GM23338 (cell line): ENCODE results near the gene RFX2. TPM values are rescaled to one million over a fixed set of nuclear protein-coding genes. Genes with fewer than 3 reads are reported as not detected.

Experiments used
- ATAC-seq: fragments of 200-7000 bp; cut with Tn5 transposase; 3 replicates; pipeline ENCODE4 v1.9.1; 2020
- DNase-seq: peaks from one replicate; pipeline ENCODE4 v3.0.0-alpha.2; 2015; ENCODE audit warnings: low spot score
- H2AFZ ChIP-seq: fragments of 200-600 bp; sonication (generic); 2 replicates; pipeline ENCODE4 v1.8.0; 2016; ENCODE audit warnings: antibody characterized with exemption, mild to moderate bottlenecking, moderate library complexity
- H3F3A ChIP-seq: fragments of 200-600 bp; sonication (generic); replicated peaks from 2 replicates; pipeline ENCODE4 v1.8.0; 2017; ENCODE audit warnings: antibody characterized with exemption, mixed run types, low read depth
- H3K27ac ChIP-seq: fragments of 200-600 bp; sonication (generic); 2 replicates; pipeline ENCODE4 v1.6.1; 2016; ENCODE audit warnings: low read depth
- H3K27me3 ChIP-seq: fragments of 200-600 bp; sonication (generic); 2 replicates; pipeline ENCODE4 v1.8.0; 2016; ENCODE audit warnings: mild to moderate bottlenecking, mixed run types, moderate library complexity; ENCODE audit not compliant: insufficient read depth
- H3K36me3 ChIP-seq: fragments of 200-600 bp; sonication (generic); 2 replicates; pipeline ENCODE4 v1.8.0; 2016; ENCODE audit warnings: mild to moderate bottlenecking; ENCODE audit not compliant: insufficient read depth
- H3K4me1 ChIP-seq: fragments of 200-600 bp; sonication (generic); 2 replicates; pipeline ENCODE4 v1.8.0; 2016; ENCODE audit warnings: mild to moderate bottlenecking, moderate library complexity; ENCODE audit not compliant: insufficient read depth
- H3K4me2 ChIP-seq: fragments of 200-600 bp; sonication (generic); 2 replicates; pipeline ENCODE4 v1.7.1; 2017; ENCODE audit warnings: mixed run types
- H3K4me3 ChIP-seq: fragments of 200-600 bp; sonication (generic); 2 replicates; pipeline ENCODE4 v1.6.1; 2016; ENCODE audit warnings: mixed run types
- H3K79me2 ChIP-seq: fragments of 200-600 bp; sonication (generic); replicated peaks from 2 replicates; pipeline ENCODE4 v1.8.0; 2017; ENCODE audit warnings: mild to moderate bottlenecking; ENCODE audit not compliant: insufficient read depth
- H3K9me2 ChIP-seq: fragments of 200-600 bp; sonication (generic); 2 replicates; pipeline ENCODE4 v1.8.0; 2017; ENCODE audit not compliant: insufficient read depth
- H4K20me1 ChIP-seq: fragments of 200-600 bp; sonication (generic); replicated peaks from 2 replicates; pipeline ENCODE4 v1.8.0; 2017; ENCODE audit warnings: mild to moderate bottlenecking; ENCODE audit not compliant: insufficient read depth
- H3K27ac Mint-ChIP-seq: 2 replicates; pipeline ENCODE4 v1.8.0; 2020; ENCODE audit warnings: inconsistent platforms, mild to moderate bottlenecking, moderate library complexity, mixed read lengths
- H3K27me3 Mint-ChIP-seq: 3 replicates; pipeline ENCODE4 v1.8.0; 2022; ENCODE audit warnings: low read depth, mild to moderate bottlenecking, moderate library complexity, mixed read lengths, inconsistent platforms; ENCODE audit not compliant: insufficient read depth, poor library complexity
- H3K36me3 Mint-ChIP-seq: 3 replicates; pipeline ENCODE4 v1.8.0; 2021; ENCODE audit warnings: low read depth, mild to moderate bottlenecking, inconsistent platforms, moderate library complexity, mixed read lengths
- H3K4me1 Mint-ChIP-seq: 3 replicates; pipeline ENCODE4 v1.8.0; 2020; ENCODE audit warnings: mild to moderate bottlenecking, inconsistent platforms, mixed read lengths
- H3K4me3 Mint-ChIP-seq: 3 replicates; pipeline ENCODE4 v1.8.0; 2021; ENCODE audit warnings: moderate library complexity, mild to moderate bottlenecking, inconsistent platforms, mixed read lengths
- H3K9me3 Mint-ChIP-seq: 3 replicates; pipeline ENCODE4 v1.8.0; 2020; ENCODE audit warnings: moderate library complexity, mild to moderate bottlenecking, inconsistent platforms, mixed read lengths
- ETS1 ChIP-seq: IDR thresholded peaks from 2 replicates; pipeline ENCODE4 v1.6.1; 2016; ENCODE audit warnings: antibody characterized with exemption
- EZH2phosphoT487 ChIP-seq: fragments of 200-600 bp; sonication (generic); IDR thresholded peaks from one replicate; pipeline ENCODE4 v1.8.1; 2018; ENCODE audit warnings: antibody characterized with exemption; ENCODE audit not compliant: unreplicated experiment
- POLR2AphosphoS5 ChIP-seq: IDR thresholded peaks from 2 replicates; pipeline ENCODE4 v1.6.1; 2016; ENCODE audit warnings: antibody characterized with exemption, low read depth
- REST ChIP-seq: IDR thresholded peaks from one replicate; pipeline ENCODE4 v1.6.1; 2018; ENCODE audit warnings: antibody characterized with exemption; ENCODE audit not compliant: unreplicated experiment
- STAT1 ChIP-seq: IDR thresholded peaks from one replicate; pipeline ENCODE4 v1.6.1; 2016; ENCODE audit warnings: antibody characterized with exemption; ENCODE audit not compliant: unreplicated experiment
- ZNF462 ChIP-seq: fragments of 250-450 bp; sonication (Bioruptor Pico); IDR thresholded peaks from 2 replicates; pipeline ENCODE4 v1.5.0; 2020; ENCODE audit warnings: mild to moderate bottlenecking, moderate library complexity
- polyA plus RNA-seq: library from polyadenylated mRNA; unstranded; fragments of >200 nt; fragmentation: Nextera tagmentation; extraction: Ambion mirVana; gene quantifications from 2 replicates; pipeline ENCODE4 v1.2.1, GENCODE V29; 2016
- total RNA-seq: library from RNA; depleted of rRNA; stranded (reverse); fragments of >200 nt; shearing (Covaris generic); gene quantifications from 2 replicates; pipeline ENCODE4 v1.2.3, GENCODE V29; 2014
- TF ChIP-seq, protein P1 (sequence below), 2 experiments: fragments of 200-600 bp in 1 of 2; sonication (generic) in 1 of 2; conservative IDR thresholded peaks; 2 replicates each; pipeline versions ENCODE4 v1.5.1 to v1.6.1; 2016 to 2017; ENCODE audit warnings: antibody characterized with exemption in 2 of 2, low read depth in 2 of 2, mild to moderate bottlenecking in 2 of 2, moderate library complexity in 1 of 2

RFX2 gene
- total and polyA plus RNA-seq, 2 experiments from 2014 or later = 4.6 to 13.0 TPM

GRCh38 chr19:5956728-5957127 is 153.6 kb downstream of the RFX2 start (continued):
- TF ChIP-seq, protein P1, sequence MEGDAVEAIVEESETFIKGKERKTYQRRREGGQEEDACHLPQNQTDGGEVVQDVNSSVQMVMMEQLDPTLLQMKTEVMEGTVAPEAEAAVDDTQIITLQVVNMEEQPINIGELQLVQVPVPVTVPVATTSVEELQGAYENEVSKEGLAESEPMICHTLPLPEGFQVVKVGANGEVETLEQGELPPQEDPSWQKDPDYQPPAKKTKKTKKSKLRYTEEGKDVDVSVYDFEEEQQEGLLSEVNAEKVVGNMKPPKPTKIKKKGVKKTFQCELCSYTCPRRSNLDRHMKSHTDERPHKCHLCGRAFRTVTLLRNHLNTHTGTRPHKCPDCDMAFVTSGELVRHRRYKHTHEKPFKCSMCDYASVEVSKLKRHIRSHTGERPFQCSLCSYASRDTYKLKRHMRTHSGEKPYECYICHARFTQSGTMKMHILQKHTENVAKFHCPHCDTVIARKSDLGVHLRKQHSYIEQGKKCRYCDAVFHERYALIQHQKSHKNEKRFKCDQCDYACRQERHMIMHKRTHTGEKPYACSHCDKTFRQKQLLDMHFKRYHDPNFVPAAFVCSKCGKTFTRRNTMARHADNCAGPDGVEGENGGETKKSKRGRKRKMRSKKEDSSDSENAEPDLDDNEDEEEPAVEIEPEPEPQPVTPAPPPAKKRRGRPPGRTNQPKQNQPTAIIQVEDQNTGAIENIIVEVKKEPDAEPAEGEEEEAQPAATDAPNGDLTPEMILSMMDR (conservative IDR thresholded peaks at IDR 0.05; ENCODE audit: low read depth in 2 of 2) = no peak

- no peak for DNase-seq
- ATAC-seq = no peak
- TF ChIP-seq ZNF462 (CRISPR knock-in tag) (no peak), STAT1 (no peak), EZH2phosphoT487 (no peak), POLR2AphosphoS5 (no peak), ETS1 (no peak), REST (no peak)
- TF ChIP-seq, protein P1 (conservative IDR thresholded peaks at IDR 0.05; ENCODE audit: low read depth in 2 of 2) = no peak
- no peak overlapping the region for H3K27ac ChIP-seq
- peaks cover 98% of the 10 kb centered on the region for H3K79me2 ChIP-seq
- H3K36me3 Mint-ChIP-seq = no peaks in the 10 kb centered on the region; the same call in 2 of the 3 replicates
- H3K9me3 Mint-ChIP-seq = no peaks in the 10 kb centered on the region
- H3K4me2 ChIP-seq = no peak overlapping the region
- peaks cover 64% of the 10 kb centered on the region for H4K20me1 ChIP-seq
- peaks cover 75% of the 10 kb centered on the region for H3K4me1 ChIP-seq
- peaks cover 6% of the 10 kb centered on the region; the same call in 1 of the 2 replicates for H3F3A ChIP-seq
- no peaks in the 10 kb centered on the region for H3K36me3 ChIP-seq
- H2AFZ ChIP-seq = no peak overlapping the region
- no peak overlapping the region for H3K4me3 Mint-ChIP-seq
- no peaks in the 10 kb centered on the region for H3K9me2 ChIP-seq
- H3K27me3 ChIP-seq = no peaks in the 10 kb centered on the region
- peaks cover 84% of the 10 kb centered on the region for H3K4me1 Mint-ChIP-seq
- H3K4me3 ChIP-seq = no peak overlapping the region
- H3K27me3 Mint-ChIP-seq = peaks cover 23% of the 10 kb centered on the region
- no peak overlapping the region for H3K27ac Mint-ChIP-seq
These were observed 154.0 kb downstream of the RFX2 start for GRCh38 chr19:5956323-5956722.
